ENCODE results near the gene LBHD1.

DNA sequence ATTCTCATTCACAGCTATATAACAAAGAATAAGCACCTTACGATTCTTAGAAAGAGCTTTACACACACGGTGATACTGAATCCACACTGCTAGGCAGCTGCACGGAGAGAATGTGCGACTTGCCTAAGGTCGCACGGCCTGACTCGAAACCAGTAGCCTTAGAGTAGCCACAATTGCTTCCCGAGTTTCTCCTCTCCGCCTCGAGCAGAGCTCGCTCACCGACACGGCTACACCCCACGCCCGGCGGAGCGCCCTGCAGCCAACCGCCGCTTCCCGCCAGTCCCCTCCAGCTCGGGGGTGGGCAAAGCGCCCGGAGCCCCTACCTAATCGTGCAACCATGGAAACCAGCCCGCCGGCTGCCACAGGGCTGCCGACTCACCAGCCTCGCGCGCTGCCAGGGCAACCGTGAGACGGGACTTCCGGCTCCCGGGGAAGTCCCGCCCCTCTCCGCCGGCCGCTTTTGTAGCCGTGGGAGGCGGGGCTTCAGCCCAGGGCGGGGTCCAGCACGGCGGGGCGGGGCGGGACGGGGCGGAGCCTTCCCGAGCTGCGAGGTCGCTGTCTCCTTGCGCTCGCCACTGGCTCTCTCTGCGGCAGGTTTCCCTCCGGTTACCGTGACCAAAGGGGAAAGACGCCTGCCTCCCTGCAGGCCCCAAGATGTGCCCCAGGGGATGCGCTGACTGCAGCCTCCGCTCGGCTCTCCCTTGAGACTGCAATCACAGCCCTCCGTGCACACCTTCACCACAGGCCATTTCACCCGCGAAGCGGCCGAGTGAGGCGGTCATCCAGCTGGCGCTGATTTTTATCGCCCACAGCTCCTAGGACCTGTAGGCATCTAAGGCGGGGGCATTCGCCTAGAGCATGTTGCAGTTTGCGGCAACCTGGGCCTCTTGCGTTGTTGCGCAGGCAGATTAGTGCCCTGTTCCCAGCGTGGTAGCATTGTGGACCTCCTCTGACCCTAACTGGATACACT, 34.1 kb upstream of the LBHD1 start:
- no peak for TF ChIP-seq EZH2 (IDR thresholded peaks at IDR 0.05)
- peak; percentile 95 for TF ChIP-seq POLR2AphosphoS5 (IDR thresholded peaks at IDR 0.05; ENCODE audit: borderline replicate concordance, low read depth, low read length)
- no peak for TF ChIP-seq FOXP2 (optimal IDR thresholded peaks at IDR 0.05; ENCODE audit: control extremely low read depth, extremely low read length, insufficient read depth)
